Ammon's horn (tissue), 1 donor: ENCODE results near the gene ARMC6.

ENCODE experiments used
- DNase-seq: peaks from one replicate; pipeline ENCODE4 v3.0.0-alpha.2; 2016; ENCODE audit warnings: low spot score

The ARMC6 gene

GRCh38 chr19:19033426-19034203, at the start of gene ARMC6, which contains the start of gene SUGP2:
TSS of gene ARMC6 (plus strand) at chr19:19033603. CDS start at chr19:19034210, 607 bp downstream.
TSS of gene SUGP2 (minus strand) at chr19:19033517. CDS start at chr19:19031071, 2,446 bp downstream.
- peak; percentile 84 for DNase-seq

GRCh38 chr19:18984251-18984650, 49.2 kb upstream of the ARMC6 start:
- DNase-seq: no peak

- DNase-seq: peak; percentile 78
These were observed 48.1 kb upstream of the ARMC6 start for GRCh38 chr19:18985257-18985656.

GRCh38 chr19:18987456-18987855, 45.9 kb upstream of the ARMC6 start:
- no peak for DNase-seq

- no peak for DNase-seq
These were observed 44.1 kb upstream of the ARMC6 start for GRCh38 chr19:18989316-18989715.

- no peak for DNase-seq
These were observed 43.2 kb upstream of the ARMC6 start for GRCh38 chr19:18990128-18990708.

GRCh38 chr19:18991006-18991405, 42.4 kb upstream of the ARMC6 start:
- no peak for DNase-seq

GRCh38 chr19:18991468-18991867, 41.9 kb upstream of the ARMC6 start:
- no peak for DNase-seq

GRCh38 chr19:18992696-18993095, 40.7 kb upstream of the ARMC6 start:
- DNase-seq: peak; percentile 37

- peak; percentile 36 for DNase-seq
These were observed 40.3 kb upstream of the ARMC6 start for GRCh38 chr19:18993115-18993514.

GRCh38 chr19:18995804-18996241, 37.6 kb upstream of the ARMC6 start:
- peak; percentile 89 for DNase-seq

GRCh38 chr19:18996351-18996750, 37.1 kb upstream of the ARMC6 start:
- DNase-seq: no peak

GRCh38 chr19:18996796-18997394, 36.5 kb upstream of the ARMC6 start:
- no peak for DNase-seq

GRCh38 chr19:18998276-18998675, 35.1 kb upstream of the ARMC6 start:
- no peak for DNase-seq

GRCh38 chr19:18999016-18999758, 34.2 kb upstream of the ARMC6 start:
- DNase-seq: no peak

- DNase-seq: no peak
These were observed 33.3 kb upstream of the ARMC6 start for GRCh38 chr19:18999896-19000620.

- DNase-seq: no peak
These were observed 29.3 kb upstream of the ARMC6 start for GRCh38 chr19:19004144-19004543.

- no peak for DNase-seq
These were observed 27.2 kb upstream of the ARMC6 start for GRCh38 chr19:19006213-19006612.

- DNase-seq: no peak
These were observed 23.5 kb upstream of the ARMC6 start for GRCh38 chr19:19009951-19010350.

GRCh38 chr19:19010551-19010950, 22.9 kb upstream of the ARMC6 start:
- no peak for DNase-seq

- peak; percentile 58 for DNase-seq
These were observed 12.3 kb upstream of the ARMC6 start for GRCh38 chr19:19021115-19021514.
